SK-N-SH treated with all-trans-retinoic acid at 6 μM for 48 hours (cell line): ENCODE measurements around the gene GSTA2.
"Not testable (repeated sequence)": the region's sequence is repeated elsewhere in the genome, so short reads cannot be mapped to it uniquely, and the experiment has no call there.

ENCODE experiments used
- ATAC-seq: fragments of 200-7000 bp; cut with Tn5 transposase; 3 replicates; pipeline ENCODE4 v1.9.1; 2020; ENCODE audit warnings: mild to moderate bottlenecking, moderate library complexity
- ARNTL ChIP-seq: fragments of 450-650 bp; formaldehyde crosslinking; IDR thresholded peaks from 2 replicates; pipeline ENCODE4 v1.5.0; 2020; ENCODE audit warnings: low read depth, mild to moderate bottlenecking, moderate library complexity, borderline replicate concordance
- BACH2 ChIP-seq: fragments of 250-450 bp; sonication (Bioruptor Pico); IDR thresholded peaks from 2 replicates; pipeline ENCODE4 v1.9.0; 2021; ENCODE audit warnings: mild to moderate bottlenecking, borderline replicate concordance
- CREB5 ChIP-seq: fragments of 250-450 bp; sonication (Bioruptor Pico); IDR thresholded peaks from 2 replicates; pipeline ENCODE4 v1.5.1; 2020; ENCODE audit warnings: low read depth, mild to moderate bottlenecking, moderate library complexity
- CSDC2 ChIP-seq: fragments of 250-450 bp; sonication (Bioruptor Pico); IDR thresholded peaks from 2 replicates; pipeline ENCODE4 v1.5.0; 2020; ENCODE audit warnings: mild to moderate bottlenecking, moderate library complexity
- CSRNP3 ChIP-seq: fragments of 250-450 bp; sonication (Bioruptor Pico); IDR thresholded peaks from 2 replicates; pipeline ENCODE4 v1.5.1; 2021; ENCODE audit warnings: mild to moderate bottlenecking, moderate library complexity
- GLIS3 ChIP-seq: fragments of 250-450 bp; sonication (Bioruptor Pico); IDR thresholded peaks from 2 replicates; pipeline ENCODE4 v1.5.0; 2020; ENCODE audit warnings: mild to moderate bottlenecking, moderate library complexity
- ISL1 ChIP-seq: fragments of 250-450 bp; sonication (Bioruptor Pico); IDR thresholded peaks from 2 replicates; pipeline ENCODE4 v2.1.2; 2022; ENCODE audit warnings: mild to moderate bottlenecking, moderate library complexity
- OSR1 ChIP-seq: fragments of 250-450 bp; sonication (Bioruptor Pico); IDR thresholded peaks from 2 replicates; pipeline ENCODE4 v1.8.0; 2022; ENCODE audit warnings: moderate library complexity, mild to moderate bottlenecking, inconsistent platforms
- POU6F1 ChIP-seq: fragments of 250-450 bp; sonication (Bioruptor Pico); IDR thresholded peaks from 2 replicates; pipeline ENCODE4 v1.8.0; 2021; ENCODE audit warnings: low read depth, mild to moderate bottlenecking, moderate library complexity, borderline replicate concordance
- SNAI2 ChIP-seq: fragments of 250-450 bp; sonication (Bioruptor Pico); IDR thresholded peaks from 2 replicates; pipeline ENCODE4 v1.5.0; 2020; ENCODE audit warnings: mild to moderate bottlenecking, moderate library complexity
- TCF4 ChIP-seq: fragments of 250-450 bp; sonication (Bioruptor Pico); IDR thresholded peaks from 2 replicates; pipeline ENCODE4 v1.8.0; 2021; ENCODE audit warnings: mild to moderate bottlenecking, moderate library complexity, borderline replicate concordance
- TSHZ2 ChIP-seq: fragments of 250-450 bp; sonication (Bioruptor Pico); IDR thresholded peaks from 2 replicates; pipeline ENCODE4 v1.5.0; 2020; ENCODE audit warnings: mild to moderate bottlenecking, moderate library complexity
- ZFP3 ChIP-seq: fragments of 250-450 bp; sonication (Bioruptor Pico); IDR thresholded peaks from 2 replicates; pipeline ENCODE4 v1.5.0; 2020; ENCODE audit warnings: mild to moderate bottlenecking, moderate library complexity
- ZNF565 ChIP-seq: fragments of 450-650 bp; formaldehyde crosslinking; conservative IDR thresholded peaks from 2 replicates; pipeline ENCODE4 v1.5.0; 2020; ENCODE audit warnings: low read depth, mild to moderate bottlenecking, moderate library complexity
- ZNF70 ChIP-seq: fragments of 450-650 bp; formaldehyde crosslinking; IDR thresholded peaks from 2 replicates; pipeline ENCODE4 v1.5.0; 2020; ENCODE audit warnings: mild to moderate bottlenecking, moderate library complexity
- ZNF8 ChIP-seq: fragments of 450-650 bp; formaldehyde crosslinking; IDR thresholded peaks from 2 replicates; pipeline ENCODE4 v1.5.0; 2020; ENCODE audit warnings: mild to moderate bottlenecking, moderate library complexity

The GSTA2 gene

GRCh38 chr6:52763322-52763916 is at the start of gene GSTA2:
GSTA2 (minus strand) TSS chr6:52763475; CDS start chr6:52757947, 5,528 bp downstream.
- not testable (repeated sequence) for ATAC-seq

GRCh38 chr6:52809777-52810176 is 46.5 kb upstream of the GSTA2 start:
- not testable (repeated sequence) for ATAC-seq

GRCh38 chr6:52808660-52809059 is 45.4 kb upstream of the GSTA2 start:
- TF ChIP-seq ARNTL (CRISPR knock-in tag) (no peak), POU6F1 (CRISPR knock-in tag) (no peak), ZNF8 (CRISPR knock-in tag) (no peak), ISL1 (CRISPR knock-in tag) (no peak), ZNF70 (CRISPR knock-in tag) (no peak), CSRNP3 (CRISPR knock-in tag) (no peak), GLIS3 (CRISPR knock-in tag) (no peak), CSDC2 (CRISPR knock-in tag) (no peak), ZNF565 (CRISPR knock-in tag) (no peak), ZFP3 (CRISPR knock-in tag) (no peak), SNAI2 (CRISPR knock-in tag) (no peak), BACH2 (no peak)
- no peak for ATAC-seq

GRCh38 chr6:52803668-52804255 is 40.5 kb upstream of the GSTA2 start, which contains the start of gene GSTA1:
GSTA1 (minus strand) TSS chr6:52803816; CDS start chr6:52799267, 4,549 bp downstream.
- ATAC-seq: not testable (repeated sequence)

- TF ChIP-seq OSR1 (CRISPR knock-in tag): no peak
- no peak for TF ChIP-seq TSHZ2 (CRISPR knock-in tag)
- TF ChIP-seq GLIS3 (CRISPR knock-in tag): no peak
- no peak for TF ChIP-seq ZNF565 (CRISPR knock-in tag)
- TF ChIP-seq ZFP3 (CRISPR knock-in tag): no peak
- TF ChIP-seq TCF4 (CRISPR knock-in tag): no peak
- no peak for ATAC-seq
Observed at GRCh38 chr6:52802806-52803205, 39.5 kb upstream of the GSTA2 start.

GRCh38 chr6:52801188-52801841 is 38.0 kb upstream of the GSTA2 start:
- no peak for ATAC-seq
- TF ChIP-seq ISL1 (CRISPR knock-in tag) (no peak), TCF4 (CRISPR knock-in tag) (no peak), CREB5 (no peak)

- ATAC-seq: not testable (repeated sequence)
Observed at GRCh38 chr6:52799272-52799671, 36.0 kb upstream of the GSTA2 start.

GRCh38 chr6:52794366-52794765 is 31.1 kb upstream of the GSTA2 start:
- ATAC-seq: not testable (repeated sequence)
